Endothelial cell of umbilical vein (primary cell): ENCODE data around the gene SLC27A4. TPM values are rescaled to one million over a fixed set of nuclear protein-coding genes. Genes with fewer than 3 reads are reported as not detected.

Source experiments
- BruUV-seq: library from RNA; stranded (reverse); fragments of 400-500 nt; replicated peaks from 2 replicates; lab custom pipeline; 2021; lab: Mats Ljungman, UMichigan
- CTCF ChIA-PET: fragments of 300-600, 350-600 bp; sonication (Branson Sonifier 250); formaldehyde crosslinking; loops from one replicate; lab custom pipeline; 2021; ENCODE audit warnings: antibody characterized with exemption, inconsistent platforms; lab: Charles Lee
- POLR2A ChIA-PET: fragments of 300-600, 350-600 bp; sonication (Branson Sonifier 250); formaldehyde crosslinking; loops from one replicate; lab custom pipeline; 2021; ENCODE audit warnings: antibody characterized with exemption, inconsistent platforms; lab: Charles Lee
- DNase-seq: peaks from one replicate; pipeline ENCODE4 v3.0.0-alpha.2; 2011; ENCODE audit warnings: low read depth, low spot score
- FAIRE-seq: peaks from 2 replicates; lab custom pipeline; 2011; peaks lifted over from hg19 to GRCh38; lab: Jason Lieb, UNC
- H2AFZ ChIP-seq: 2 replicates; pipeline ENCODE4 v1.6.0; 2012; ENCODE audit warnings: low read depth, low read length, control low read depth, inconsistent platforms
- H3K27ac ChIP-seq: 2 replicates; pipeline ENCODE4 v1.5.1; 2011; ENCODE audit warnings: low read depth, mild to moderate bottlenecking, control low read depth, low read length, moderate library complexity; ENCODE audit not compliant: insufficient read depth
- H3K27me3 ChIP-seq, 2 experiments: 2 replicates each; pipeline versions ENCODE4 v1.6.0 to v1.6.1; 2011; ENCODE audit warnings: low read length in 2 of 2, mixed read lengths in 1 of 2; ENCODE audit not compliant: control insufficient read depth in 2 of 2, insufficient read depth in 2 of 2
- H3K36me3 ChIP-seq, 2 experiments: 2 replicates in 1 of 2; 3 replicates in 1 of 2; pipeline ENCODE4 v1.5.1; 2011; ENCODE audit warnings: low read length in 2 of 2, mild to moderate bottlenecking in 1 of 2, moderate library complexity in 1 of 2; ENCODE audit not compliant: control insufficient read depth in 2 of 2, insufficient read depth in 2 of 2; ENCODE audit errors: extremely low read depth in 1 of 2
- H3K4me1 ChIP-seq: 3 replicates; pipeline ENCODE4 v1.5.1; 2011; ENCODE audit warnings: mild to moderate bottlenecking, low read length; ENCODE audit not compliant: control insufficient read depth, insufficient read depth; ENCODE audit errors: extremely low read depth
- H3K4me2 ChIP-seq: 2 replicates; pipeline ENCODE4 v1.6.1; 2011; ENCODE audit warnings: low read length, control low read depth, mixed read lengths; ENCODE audit not compliant: insufficient read depth
- H3K4me3 ChIP-seq, 3 experiments: fragments of 200-600 bp in 1 of 3; sonication (generic), shearing (Covaris generic) in 1 of 3; replicated peaks in 1 of 3; 2 replicates each; pipeline ENCODE4 v1.5.1; 2011 to 2016; ENCODE audit warnings: control low read depth in 3 of 3, low read length in 3 of 3, mild to moderate bottlenecking in 2 of 3, inconsistent platforms in 1 of 3, low read depth in 1 of 3, moderate library complexity in 1 of 3; ENCODE audit not compliant: insufficient read depth in 1 of 3
- H3K79me2 ChIP-seq: 2 replicates; pipeline ENCODE4 v1.6.0; 2012; ENCODE audit warnings: low read length, inconsistent platforms; ENCODE audit not compliant: control insufficient read depth, insufficient read depth
- H3K9ac ChIP-seq: replicated peaks from 2 replicates; pipeline ENCODE3; 2011; ENCODE audit warnings: low read length, control low read depth; ENCODE audit not compliant: insufficient read depth; ENCODE audit errors: extremely low read depth
- H3K9me1 ChIP-seq: replicated peaks from 3 replicates; pipeline ENCODE4 v1.6.0; 2011; ENCODE audit warnings: mild to moderate bottlenecking, low read length; ENCODE audit not compliant: control insufficient read depth, insufficient read depth; ENCODE audit errors: extremely low read depth
- H3K9me3 ChIP-seq: replicated peaks from 2 replicates; pipeline ENCODE4 v1.5.1; 2012; ENCODE audit warnings: low read length, inconsistent platforms; ENCODE audit not compliant: control insufficient read depth, insufficient read depth
- H4K20me1 ChIP-seq: replicated peaks from 2 replicates; pipeline ENCODE3; 2011; ENCODE audit warnings: mild to moderate bottlenecking, low read length; ENCODE audit not compliant: control insufficient read depth, insufficient read depth; ENCODE audit errors: extremely low read depth
- CTCF ChIP-seq, 2 donors: IDR thresholded peaks; 1 replicate in 1 of 2; 2 replicates in 1 of 2; pipeline ENCODE4 v1.5.1; 2011; ENCODE audit warnings: low read length in 2 of 2, mild to moderate bottlenecking in 2 of 2, moderate library complexity in 2 of 2, control low read depth in 1 of 2, inconsistent platforms in 1 of 2, low read depth in 1 of 2; ENCODE audit not compliant: insufficient read depth in 1 of 2; ENCODE audit errors: extremely low read depth in 1 of 2
- EZH2 ChIP-seq: IDR thresholded peaks from 2 replicates; pipeline ENCODE4 v1.6.1; 2012; ENCODE audit warnings: borderline replicate concordance, low read depth, mild to moderate bottlenecking, moderate library complexity, low read length, inconsistent platforms; ENCODE audit not compliant: severe bottlenecking
- FOS ChIP-seq: IDR thresholded peaks from 2 replicates; pipeline ENCODE4 v1.6.1; 2011; ENCODE audit warnings: mild to moderate bottlenecking, low read length, moderate library complexity, borderline replicate concordance; ENCODE audit not compliant: insufficient read depth
- GATA2 ChIP-seq: IDR thresholded peaks from 2 replicates; pipeline ENCODE4 v1.7.0; 2011; ENCODE audit warnings: low read depth, mild to moderate bottlenecking, moderate library complexity, mixed read lengths, low read length; ENCODE audit not compliant: insufficient read length, insufficient read depth
- JUN ChIP-seq: IDR thresholded peaks from 2 replicates; pipeline ENCODE4 v1.6.1; 2011; ENCODE audit warnings: borderline replicate concordance, low read depth; ENCODE audit not compliant: insufficient read length, insufficient read depth
- MYC ChIP-seq: IDR thresholded peaks from one replicate; pipeline ENCODE4 v1.6.1; 2011; ENCODE audit warnings: mild to moderate bottlenecking, low read depth, low read length
- POLR2A ChIP-seq: IDR thresholded peaks from 2 replicates; pipeline ENCODE4 v1.6.1; 2012; ENCODE audit warnings: low read depth, mild to moderate bottlenecking, control low read depth, low read length
- POLR2AphosphoS5 ChIP-seq: IDR thresholded peaks from 2 replicates; pipeline ENCODE4 v1.6.1; 2012; ENCODE audit warnings: low read depth, mild to moderate bottlenecking, control low read depth, low read length, moderate library complexity; ENCODE audit not compliant: insufficient read depth
- dilution Hi-C: fragments of 300-500 bp; cut with MboI; formaldehyde crosslinking; loops from one replicate; pipeline ENCODE4 v1.15.0; 2019; ENCODE audit warnings: low sequenced_read_pairs; ENCODE audit not compliant: extremely low pct_ligation_motif_present
- intact Hi-C: fragments of 100-400 bp; cut with micrococcal nuclease; formaldehyde crosslinking; loops from one replicate; pipeline ENCODE4 v1.10.0; 2022
- polyA plus RNA-seq, 4 experiments: library from polyadenylated mRNA; depleted of rRNA in 3 of 4; stranded (reverse) in 3 of 4; unstranded in 1 of 4; fragments of >200 nt; gene quantifications; 2 replicates each; pipeline versions ENCODE4 v1.2.1 to v1.2.3, GENCODE V29; 2011 to 2012; ENCODE audit warnings: missing spikeins in 1 of 4
- total RNA-seq: library from RNA; stranded (reverse); gene quantifications from 2 replicates; pipeline ENCODE4 v1.2.3, GENCODE V29; 2021
- TF ChIP-seq, protein P1 (sequence below): IDR thresholded peaks from 2 replicates; pipeline ENCODE4 v1.6.1; 2011; ENCODE audit not compliant: insufficient read depth, insufficient read length

The SLC27A4 gene
- total and polyA plus RNA-seq, 2 donors (not counting 3 experiments of a cell fraction or from before 2014, with no cell fraction given), result 29.9 to 35.0 TPM

DNA sequence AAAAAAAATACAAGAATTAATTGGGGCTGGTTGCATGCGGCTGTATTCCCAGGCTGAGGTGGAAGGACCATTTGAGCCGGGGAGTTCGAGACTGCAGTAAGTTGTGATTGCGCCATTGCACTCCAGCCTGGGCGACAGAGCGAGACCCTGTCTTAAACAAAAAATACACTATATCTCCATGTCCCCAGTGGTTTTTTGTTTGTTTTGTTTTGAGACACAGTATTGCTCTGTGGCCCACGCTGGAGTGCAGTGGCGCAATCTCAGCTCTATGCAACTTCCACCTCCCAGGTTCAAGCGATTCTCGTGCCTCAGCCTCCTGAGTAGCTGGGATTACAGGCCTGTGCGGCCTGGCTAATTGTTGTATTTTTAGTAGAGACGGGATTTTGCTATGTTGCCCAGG lies 16.5 kb upstream of the SLC27A4 start:
- H3K9me1 ChIP-seq, result no peaks in the 10 kb centered on the region
- no peak overlapping the region for H2AFZ ChIP-seq
- no peak overlapping the region for H3K9ac ChIP-seq
- H3K4me2 ChIP-seq, result peak overlapping the region; percentile 90
- H3K36me3 ChIP-seq, result peaks cover 3 to 13% of the 10 kb centered on the region in 2 experiments
- no peaks in the 10 kb centered on the region for H4K20me1 ChIP-seq
- ChIA-PET POLR2A (no interaction called here), CTCF (interaction anchor here (1.8 kb wide), 1 partner anchor 18 kb away, joined by 7 read pairs; no protein-coding TSS in a partner anchor)
- H3K4me3 ChIP-seq, result peak overlapping the region; percentile 83 to 92 (median 83)
- intact Hi-C loops, result loop anchor here (2.0 kb wide), 2 partner anchors 47 to 49 kb away; partner anchors contain the start of gene URM1
- peaks cover 25% of the 10 kb centered on the region for H3K79me2 ChIP-seq
- no TSS peak for BruUV-seq
- H3K27ac ChIP-seq, result no peak overlapping the region
- FAIRE-seq, result no peak
- dilution Hi-C loops, result no loop called here
- H3K27me3 ChIP-seq, result no peaks in the 10 kb centered on the region
- peaks cover 12% of the 10 kb centered on the region for H3K4me1 ChIP-seq
- TF ChIP-seq POLR2A, result no peak
- no peak for TF ChIP-seq JUN
- no peak for TF ChIP-seq GATA2
- TF ChIP-seq EZH2, result no peak
- no peak for TF ChIP-seq MYC
- TF ChIP-seq POLR2AphosphoS5, result no peak
- no peak for TF ChIP-seq FOS
- no peaks in the 10 kb centered on the region for H3K9me3 ChIP-seq
- DNase-seq, result no peak

- Histone ChIP-seq H2AFZ (no peak overlapping the region), H3K4me1 (peaks cover 12% of the 10 kb centered on the region), H3K9ac (no peak overlapping the region), H3K9me1 (no peaks in the 10 kb centered on the region), H3K9me3 (no peaks in the 10 kb centered on the region), H3K79me2 (peaks cover 25% of the 10 kb centered on the region), H4K20me1 (no peaks in the 10 kb centered on the region), H3K4me2 (no peak overlapping the region), H3K27ac (no peak overlapping the region), H3K4me3 (no peak overlapping the region), H3K27me3 (no peaks in the 10 kb centered on the region), H3K36me3 (peaks cover 3 to 13% of the 10 kb centered on the region in 2 experiments)
- DNase-seq (no peak), FAIRE-seq (no peak)
- ChIA-PET CTCF (interaction anchor here (1.5 to 1.8 kb wide), 2 partner anchors 13 to 17 kb away, joined by 6 to 7 read pairs; no protein-coding TSS in a partner anchor), POLR2A (no interaction called here)
- intact Hi-C loops (no loop called here), dilution Hi-C loops (no loop called here)
- TF ChIP-seq JUN (no peak), FOS (no peak), CTCF (IDR thresholded peaks at IDR 0.05; ENCODE audit: extremely low read depth in 1 of 2, insufficient read depth in 1 of 2, low read depth in 1 of 2, low read length in 2 of 2) (no peak), POLR2AphosphoS5 (no peak), POLR2A (no peak), GATA2 (no peak), EZH2 (no peak), MYC (no peak)
- TF ChIP-seq, protein P1, sequence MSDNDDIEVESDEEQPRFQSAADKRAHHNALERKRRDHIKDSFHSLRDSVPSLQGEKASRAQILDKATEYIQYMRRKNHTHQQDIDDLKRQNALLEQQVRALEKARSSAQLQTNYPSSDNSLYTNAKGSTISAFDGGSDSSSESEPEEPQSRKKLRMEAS, result no peak
- no TSS peak for BruUV-seq
Observed at GRCh38 chr9:128324401-128324800, 15.9 kb upstream of the SLC27A4 start.
